WI38 (cell line): ENCODE results near the gene OSTN.

Experiments
- H3K4me3 ChIP-seq: 2 replicates; pipeline ENCODE4 v1.5.1; 2011; ENCODE audit warnings: low read depth, mild to moderate bottlenecking, control low read depth, low read length
- TF ChIP-seq, protein P1 (sequence below): IDR thresholded peaks from 2 replicates; pipeline ENCODE4 v1.5.1; 2012; ENCODE audit warnings: low read depth, mild to moderate bottlenecking, control low read depth, low read length

The OSTN gene

DNA sequence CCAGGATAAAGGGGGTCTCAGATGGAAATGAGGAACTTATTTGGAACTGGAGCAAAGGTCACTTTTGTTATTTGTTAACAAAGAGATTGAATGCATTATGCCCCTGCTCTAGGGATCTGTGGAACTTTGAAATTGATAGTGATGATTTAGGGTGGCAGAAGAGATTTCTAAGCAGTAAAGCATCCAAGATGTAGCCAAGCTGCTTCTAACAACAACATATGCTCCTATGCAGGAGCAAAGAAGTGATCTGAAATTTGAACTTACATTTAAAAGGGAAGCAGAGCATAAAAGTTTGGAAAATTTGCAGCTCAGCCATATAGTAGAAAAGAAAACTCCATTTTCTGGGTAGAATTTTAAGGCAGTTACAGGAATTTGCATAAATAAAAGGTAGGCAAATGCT is 99.8 kb downstream of the OSTN start:
- TF ChIP-seq, protein P1, sequence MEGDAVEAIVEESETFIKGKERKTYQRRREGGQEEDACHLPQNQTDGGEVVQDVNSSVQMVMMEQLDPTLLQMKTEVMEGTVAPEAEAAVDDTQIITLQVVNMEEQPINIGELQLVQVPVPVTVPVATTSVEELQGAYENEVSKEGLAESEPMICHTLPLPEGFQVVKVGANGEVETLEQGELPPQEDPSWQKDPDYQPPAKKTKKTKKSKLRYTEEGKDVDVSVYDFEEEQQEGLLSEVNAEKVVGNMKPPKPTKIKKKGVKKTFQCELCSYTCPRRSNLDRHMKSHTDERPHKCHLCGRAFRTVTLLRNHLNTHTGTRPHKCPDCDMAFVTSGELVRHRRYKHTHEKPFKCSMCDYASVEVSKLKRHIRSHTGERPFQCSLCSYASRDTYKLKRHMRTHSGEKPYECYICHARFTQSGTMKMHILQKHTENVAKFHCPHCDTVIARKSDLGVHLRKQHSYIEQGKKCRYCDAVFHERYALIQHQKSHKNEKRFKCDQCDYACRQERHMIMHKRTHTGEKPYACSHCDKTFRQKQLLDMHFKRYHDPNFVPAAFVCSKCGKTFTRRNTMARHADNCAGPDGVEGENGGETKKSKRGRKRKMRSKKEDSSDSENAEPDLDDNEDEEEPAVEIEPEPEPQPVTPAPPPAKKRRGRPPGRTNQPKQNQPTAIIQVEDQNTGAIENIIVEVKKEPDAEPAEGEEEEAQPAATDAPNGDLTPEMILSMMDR: no peak

DNA sequence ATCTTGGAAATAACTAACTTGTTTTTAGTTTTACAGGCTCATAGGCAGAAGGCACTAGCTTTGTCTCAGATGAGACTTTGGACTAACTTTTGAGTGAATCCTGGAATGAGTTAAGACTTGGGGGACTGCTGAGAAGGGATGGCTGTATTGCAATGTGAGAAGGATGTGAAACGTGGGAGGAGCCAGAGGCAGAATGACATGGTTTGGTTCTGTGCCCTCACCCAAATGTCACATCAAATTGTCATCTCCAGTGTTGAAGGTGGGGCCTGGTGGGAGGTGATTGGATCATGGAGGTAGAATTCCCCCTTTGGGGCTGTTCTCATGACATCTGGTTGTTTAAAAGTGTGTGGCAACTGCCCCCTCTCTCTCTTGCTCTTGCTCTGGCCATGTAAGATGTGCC is 101.4 kb downstream of the OSTN start:
- TF ChIP-seq, protein P1: no peak
- no peak overlapping the region for H3K4me3 ChIP-seq

More for the DNA sequence above, 99.8 kb downstream of the OSTN start:
- no peak overlapping the region for H3K4me3 ChIP-seq

- no peak overlapping the region for H3K4me3 ChIP-seq
- TF ChIP-seq, protein P1: no peak
These were observed 102.0 kb downstream of the OSTN start for GRCh38 chr3:191301017-191301416.

DNA sequence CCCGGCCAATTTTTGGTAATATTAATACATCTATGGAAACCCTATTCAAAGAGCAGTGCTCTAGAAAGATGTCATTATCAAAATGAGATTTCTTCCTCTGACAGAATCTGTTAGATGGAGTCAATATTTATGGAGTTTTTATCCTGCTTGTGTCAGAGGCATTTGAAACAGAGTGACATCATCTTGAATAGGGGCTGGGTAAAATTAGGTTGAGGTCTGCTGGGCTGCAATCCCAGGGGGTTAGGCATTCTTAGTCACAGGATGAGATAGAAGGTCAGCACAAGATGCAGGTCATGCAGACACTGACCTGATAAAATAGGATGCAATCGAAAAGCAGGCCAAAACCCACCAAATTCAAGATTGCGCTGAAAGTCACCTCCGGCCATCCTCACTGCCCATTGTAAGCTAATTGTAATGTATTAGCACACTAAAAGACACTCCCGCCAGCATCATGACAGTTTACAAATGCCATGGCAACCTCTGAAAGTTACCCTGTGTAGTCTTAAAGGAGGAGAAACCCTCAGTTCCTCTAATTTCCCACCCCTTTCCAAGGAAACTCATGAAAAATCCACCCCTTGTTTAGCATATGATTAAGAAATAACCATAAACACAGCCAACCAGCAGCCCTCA is 102.9 kb downstream of the OSTN start:
- H3K4me3 ChIP-seq: no peak overlapping the region
- TF ChIP-seq, protein P1: no peak

- no peak overlapping the region for H3K4me3 ChIP-seq
- TF ChIP-seq, protein P1: no peak
These were observed 103.4 kb downstream of the OSTN start for GRCh38 chr3:191302451-191302850.

- TF ChIP-seq, protein P1: no peak
- no peak overlapping the region for H3K4me3 ChIP-seq
These were observed 104.6 kb downstream of the OSTN start for GRCh38 chr3:191303596-191303995.

GRCh38 chr3:191306428-191306827 is 107.4 kb downstream of the OSTN start:
- H3K4me3 ChIP-seq: no peak overlapping the region
- TF ChIP-seq, protein P1: no peak
